Hepatocyte (in vitro differentiated cells): Measurements from ENCODE around the gene RAP1A. TPM values are rescaled to one million over a fixed set of nuclear protein-coding genes. Genes with fewer than 3 reads are reported as not detected.

Source experiments
- DNase-seq: peaks from one replicate; pipeline ENCODE4 v3.0.0-alpha.2; 2016; ENCODE audit warnings: low spot score
- H2AFZ ChIP-seq: fragments of 200-600 bp; sonication (generic); 2 replicates; pipeline ENCODE4 v1.6.0; 2016; ENCODE audit warnings: antibody characterized with exemption, mild to moderate bottlenecking
- H3K27ac ChIP-seq: fragments of 200-600 bp; sonication (generic); 2 replicates; pipeline ENCODE4 v1.5.1; 2016; ENCODE audit warnings: mild to moderate bottlenecking
- H3K27me3 ChIP-seq: fragments of 200-600 bp; sonication (generic); 2 replicates; pipeline ENCODE4 v1.6.1; 2016
- H3K36me3 ChIP-seq: fragments of 200-600 bp; sonication (generic); replicated peaks from 2 replicates; pipeline ENCODE4 v1.5.1; 2016; ENCODE audit warnings: low read depth; ENCODE audit not compliant: insufficient read depth
- H3K4me1 ChIP-seq: fragments of 200-600 bp; sonication (generic); 2 replicates; pipeline ENCODE4 v1.5.1; 2016; ENCODE audit warnings: mild to moderate bottlenecking, moderate library complexity; ENCODE audit not compliant: insufficient read depth
- H3K4me2 ChIP-seq: fragments of 200-600 bp; sonication (generic); 2 replicates; pipeline ENCODE4 v1.6.0; 2016
- H3K4me3 ChIP-seq: fragments of 200-600 bp; sonication (generic); 2 replicates; pipeline ENCODE4 v1.5.1; 2016; ENCODE audit warnings: mild to moderate bottlenecking
- H3K79me2 ChIP-seq: fragments of 200-600 bp; sonication (generic); 2 replicates; pipeline ENCODE4 v1.6.0; 2017; ENCODE audit warnings: mild to moderate bottlenecking
- H3K9me2 ChIP-seq: fragments of 200-600 bp; sonication (generic); replicated peaks from 2 replicates; pipeline ENCODE4 v1.6.0; 2017; ENCODE audit warnings: mild to moderate bottlenecking; ENCODE audit not compliant: insufficient read depth
- H3K9me3 ChIP-seq: fragments of 200-600 bp; sonication (generic); 2 replicates; pipeline ENCODE4 v1.5.1; 2016; ENCODE audit warnings: low read depth, mild to moderate bottlenecking
- H4K20me1 ChIP-seq: fragments of 200-600 bp; sonication (generic); 2 replicates; pipeline ENCODE4 v1.6.0; 2016; ENCODE audit warnings: mild to moderate bottlenecking; ENCODE audit not compliant: insufficient read depth, poor library complexity, severe bottlenecking
- EZH2 ChIP-seq: fragments of 200-600 bp; sonication (generic); IDR thresholded peaks from 2 replicates; pipeline ENCODE4 v1.6.1; 2016; ENCODE audit warnings: antibody characterized with exemption, mild to moderate bottlenecking, borderline replicate concordance
- EZH2phosphoT487 ChIP-seq: fragments of 200-600 bp; sonication (generic); IDR thresholded peaks from one replicate; pipeline ENCODE4 v1.6.1; 2018; ENCODE audit warnings: antibody characterized with exemption, mild to moderate bottlenecking, low read depth, moderate library complexity; ENCODE audit not compliant: unreplicated experiment, severe bottlenecking
- WGBS: methylation state at CpG from one replicate; pipeline ENCODE4 v1.1.6; 2016; ENCODE audit warnings: low lambda C conversion rate; ENCODE audit errors: missing lambda C conversion rate; 5-methylcytosine and 5-hydroxymethylcytosine counted together
- polyA plus RNA-seq: library from polyadenylated mRNA; unstranded; fragments of >200 nt; fragmentation: Nextera tagmentation; extraction: Ambion mirVana; gene quantifications from 2 replicates; pipeline ENCODE4 v1.2.1, GENCODE V29; 2016
- small RNA-seq: library from RNA; depleted of rRNA; stranded (forward); fragments of <200 nt; gene quantifications from one replicate; pipeline ENCODE3, GENCODE V24; 2014
- total RNA-seq: library from RNA; depleted of rRNA; stranded (reverse); fragments of >200 nt; gene quantifications from 2 replicates; pipeline ENCODE4 v1.2.3, GENCODE V29; 2014
- TF ChIP-seq, protein P1 (sequence below): fragments of 200-600 bp; sonication (generic); IDR thresholded peaks from 2 replicates; pipeline ENCODE4 v1.5.1; 2016; ENCODE audit warnings: antibody characterized with exemption, mild to moderate bottlenecking; ENCODE audit not compliant: poor library complexity

The RAP1A gene
- total and polyA plus RNA-seq, 2 experiments from 2014 or later, result 48.8 to 49.6 TPM

- Histone ChIP-seq H3K4me3 (no peak overlapping the region), H3K27ac (no peak overlapping the region), H3K4me1 (peaks cover 9% of the 10 kb centered on the region), H3K36me3 (no peaks in the 10 kb centered on the region), H4K20me1 (no peaks in the 10 kb centered on the region), H3K9me2 (no peaks in the 10 kb centered on the region), H3K9me3 (no peaks in the 10 kb centered on the region), H3K79me2 (peaks cover 31% of the 10 kb centered on the region), H2AFZ (no peak overlapping the region), H3K27me3 (no peaks in the 10 kb centered on the region), H3K4me2 (no peak overlapping the region)
- WGBS, result 88% methylated on average over 2 of the region's 2 CpGs
- TF ChIP-seq, protein P1, sequence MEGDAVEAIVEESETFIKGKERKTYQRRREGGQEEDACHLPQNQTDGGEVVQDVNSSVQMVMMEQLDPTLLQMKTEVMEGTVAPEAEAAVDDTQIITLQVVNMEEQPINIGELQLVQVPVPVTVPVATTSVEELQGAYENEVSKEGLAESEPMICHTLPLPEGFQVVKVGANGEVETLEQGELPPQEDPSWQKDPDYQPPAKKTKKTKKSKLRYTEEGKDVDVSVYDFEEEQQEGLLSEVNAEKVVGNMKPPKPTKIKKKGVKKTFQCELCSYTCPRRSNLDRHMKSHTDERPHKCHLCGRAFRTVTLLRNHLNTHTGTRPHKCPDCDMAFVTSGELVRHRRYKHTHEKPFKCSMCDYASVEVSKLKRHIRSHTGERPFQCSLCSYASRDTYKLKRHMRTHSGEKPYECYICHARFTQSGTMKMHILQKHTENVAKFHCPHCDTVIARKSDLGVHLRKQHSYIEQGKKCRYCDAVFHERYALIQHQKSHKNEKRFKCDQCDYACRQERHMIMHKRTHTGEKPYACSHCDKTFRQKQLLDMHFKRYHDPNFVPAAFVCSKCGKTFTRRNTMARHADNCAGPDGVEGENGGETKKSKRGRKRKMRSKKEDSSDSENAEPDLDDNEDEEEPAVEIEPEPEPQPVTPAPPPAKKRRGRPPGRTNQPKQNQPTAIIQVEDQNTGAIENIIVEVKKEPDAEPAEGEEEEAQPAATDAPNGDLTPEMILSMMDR, result no peak
- no peak for TF ChIP-seq EZH2phosphoT487
- no peak for TF ChIP-seq EZH2
- no peak for DNase-seq
These were observed 142.1 kb downstream of the RAP1A start for GRCh38 chr1:111761717-111762116.

DNA sequence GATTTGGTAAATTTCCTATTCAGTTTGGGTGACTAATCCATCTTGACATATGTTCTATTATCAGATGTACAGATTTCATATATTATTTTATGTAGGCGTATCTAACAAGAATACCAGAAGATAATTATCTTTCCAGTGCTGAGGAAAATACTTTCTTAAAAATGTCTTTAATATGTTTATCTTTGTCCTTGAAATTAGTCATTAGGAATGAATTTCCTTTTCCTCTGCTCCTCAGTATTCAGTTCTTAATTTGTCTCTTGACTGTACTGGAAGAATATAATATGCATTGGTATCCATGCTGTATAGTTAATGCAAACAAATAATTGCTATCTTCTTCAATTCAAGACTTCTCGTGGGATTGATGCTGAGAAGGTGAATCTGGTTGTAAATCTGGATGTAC lies 142.7 kb downstream of the RAP1A start:
- no peak overlapping the region for H3K27ac ChIP-seq
- peaks cover 24% of the 10 kb centered on the region for H3K79me2 ChIP-seq
- H3K27me3 ChIP-seq, result no peaks in the 10 kb centered on the region
- no peaks in the 10 kb centered on the region for H4K20me1 ChIP-seq
- DNase-seq, result no peak
- H3K9me2 ChIP-seq, result no peaks in the 10 kb centered on the region
- no peak overlapping the region for H3K4me3 ChIP-seq
- H2AFZ ChIP-seq, result no peak overlapping the region
- no peaks in the 10 kb centered on the region for H3K9me3 ChIP-seq
- H3K4me1 ChIP-seq, result peaks cover 2% of the 10 kb centered on the region
- H3K4me2 ChIP-seq, result no peak overlapping the region
- H3K36me3 ChIP-seq, result no peaks in the 10 kb centered on the region
- TF ChIP-seq, protein P1, result no peak
- no peak for TF ChIP-seq EZH2
- no peak for TF ChIP-seq EZH2phosphoT487
- 91% methylated on average over 2 of the region's 2 CpGs for WGBS

Small RNA genes lying within 50 kb of the gene (small RNA-seq; reads per million reads assigned to genes)
- gene INKA2, result 0.28 reads per million
- gene RNU6-151P, result not detected

Other genes with a start within 250 kb of the RAP1A start
- 4.1 and 8.9 TPM in 2 replicates for gene OVGP1, start 192.1 kb upstream of the RAP1A start, total RNA-seq
- 2.5 and 3.7 TPM in 2 replicates for gene OVGP1, start 192.1 kb upstream of the RAP1A start, polyA plus RNA-seq
- 37.3 and 44.5 TPM in 2 replicates for gene WDR77, start 170.5 kb upstream of the RAP1A start, total RNA-seq
- gene WDR77, start 170.5 kb upstream of the RAP1A start, polyA plus RNA-seq, result 49.2 and 55.3 TPM in 2 replicates
- gene ATP5PB, start 170.3 kb upstream of the RAP1A start, total RNA-seq, result 291 and 320 TPM in 2 replicates
- gene ATP5PB, start 170.3 kb upstream of the RAP1A start, polyA plus RNA-seq, result 289 and 309 TPM in 2 replicates
- 0.72 and 0.90 TPM in 2 replicates for gene C1orf162, start 145.8 kb upstream of the RAP1A start, total RNA-seq
- 0.50 and 0.69 TPM in 2 replicates for gene C1orf162, start 145.8 kb upstream of the RAP1A start, polyA plus RNA-seq
- 0.33 and 2.0 TPM in 2 replicates for gene ADORA3, start 116.2 kb upstream of the RAP1A start, total RNA-seq
- gene ADORA3, start 116.2 kb upstream of the RAP1A start, polyA plus RNA-seq, result 0.41 and 0.61 TPM in 2 replicates
- gene TMIGD3, start 116.2 kb upstream of the RAP1A start, total RNA-seq, result 2.6 and 6.5 TPM in 2 replicates
- 5.2 TPM in 2 replicates for gene TMIGD3, start 116.2 kb upstream of the RAP1A start, polyA plus RNA-seq
- gene INKA2, start 119.6 kb downstream of the RAP1A start, total RNA-seq, result 0.44 and 3.2 TPM in 2 replicates
- 1.8 and 3.4 TPM in 2 replicates for gene INKA2, start 119.6 kb downstream of the RAP1A start, polyA plus RNA-seq
- gene DDX20, start 136.1 kb downstream of the RAP1A start, total RNA-seq, result 19.4 and 19.5 TPM in 2 replicates
- 6.7 and 7.7 TPM in 2 replicates for gene DDX20, start 136.1 kb downstream of the RAP1A start, polyA plus RNA-seq